Erythroblast (primary cell): ENCODE results near the gene CFAP92.

Source experiments
- DNase-seq, 2 experiments: peaks; one replicate each; lab custom pipeline; 2025; lab: John Stamatoyannopoulos, UW
- GATA1 ChIP-seq: IDR thresholded peaks from 2 replicates; pipeline ENCODE4 v1.6.1; 2011; ENCODE audit warnings: low read depth, mild to moderate bottlenecking, control low read depth, low read length, moderate library complexity
- POLR2A ChIP-seq: IDR thresholded peaks from 2 replicates; pipeline ENCODE4 v1.6.1; 2011; ENCODE audit warnings: mild to moderate bottlenecking, low read length

CFAP92 gene

GRCh38 chr3:129004639-129005295 lies 10.9 kb upstream of the CFAP92 start:
- TF ChIP-seq POLR2A (no peak), GATA1 (no peak)
- no peak for DNase-seq

GRCh38 chr3:129003578-129004112 lies 9.8 kb upstream of the CFAP92 start:
- TF ChIP-seq GATA1 = no peak
- DNase-seq = peak; percentile 25 to 32

GRCh38 chr3:129002573-129003569 lies 9.0 kb upstream of the CFAP92 start:
- TF ChIP-seq POLR2A (no peak), GATA1 (no peak)

GRCh38 chr3:129001806-129002572 lies 8.1 kb upstream of the CFAP92 start:
- DNase-seq = peak; percentile 11 to 33
- TF ChIP-seq POLR2A (no peak), GATA1 (no peak)

More at GRCh38 chr3:129002573-129003569, 9.0 kb upstream of the CFAP92 start:
- no peak for DNase-seq

- TF ChIP-seq GATA1 (no peak), POLR2A (no peak)
- no peak for DNase-seq
Observed at GRCh38 chr3:129001101-129001805, 7.4 kb upstream of the CFAP92 start, which contains the start of gene EFCC1. TSS of gene EFCC1 (plus strand) at chr3:129001304. CDS start at chr3:129001629, 325 bp downstream.

- no peak for TF ChIP-seq POLR2A
- DNase-seq = no peak
Observed at GRCh38 chr3:129000742-129001100, 6.8 kb upstream of the CFAP92 start.

- DNase-seq = no peak
- no peak for TF ChIP-seq POLR2A
- TF ChIP-seq GATA1 = no peak
Observed at GRCh38 chr3:128999102-128999501, 5.2 kb upstream of the CFAP92 start.

GRCh38 chr3:128998561-128998960 lies 4.7 kb upstream of the CFAP92 start:
- no peak for TF ChIP-seq GATA1
- TF ChIP-seq POLR2A = no peak
- no peak for DNase-seq

- TF ChIP-seq POLR2A (no peak), GATA1 (no peak)
- DNase-seq = no peak
Observed at GRCh38 chr3:128997486-128998133, 3.7 kb upstream of the CFAP92 start.

GRCh38 chr3:128996726-128997125 lies 2.9 kb upstream of the CFAP92 start:
- no peak for TF ChIP-seq GATA1
- TF ChIP-seq POLR2A = no peak

GRCh38 chr3:128996200-128996599 lies 2.3 kb upstream of the CFAP92 start:
- DNase-seq = no peak
- TF ChIP-seq GATA1 = no peak
- TF ChIP-seq POLR2A = no peak

More at GRCh38 chr3:128996726-128997125, 2.9 kb upstream of the CFAP92 start:
- no peak for DNase-seq

GRCh38 chr3:128995737-128996136 lies 1.9 kb upstream of the CFAP92 start:
- no peak for DNase-seq
- TF ChIP-seq GATA1 (no peak), POLR2A (no peak)
